ENCODE results near the gene GTPBP10.

- TF ChIP-seq ZNF644 (tag; IDR thresholded peaks at IDR 0.05; ENCODE audit: low read depth) (no peak), MYC (IDR thresholded peaks at IDR 0.05; ENCODE audit: low read depth, low read length) (no peak), MYC (CRISPR knock-in tag; IDR thresholded peaks at IDR 0.05; ENCODE audit: borderline replicate concordance, low read depth) (no peak), ZBTB7A (IDR thresholded peaks at IDR 0.05; ENCODE audit: borderline replicate concordance, control insufficient read depth, low read depth, low read length) (no peak), GATA2 (CRISPR knock-in tag; IDR thresholded peaks at IDR 0.05) (no peak), CTCF (IDR thresholded peaks at IDR 0.05 in 2 of 3, conservative IDR thresholded peaks at IDR 0.05 in 1 of 3; ENCODE audit: insufficient read depth in 2 of 3, low read depth in 1 of 3, low read length in 3 of 3) (no peak), BCLAF1 (IDR thresholded peaks at IDR 0.05; ENCODE audit: borderline replicate concordance in 1 of 2, control insufficient read depth in 1 of 2, low read depth in 2 of 2, low read length in 1 of 2) (no peak), PCBP2 (IDR thresholded peaks at IDR 0.05; ENCODE audit: low read depth, low read length, poor library complexity, severe bottlenecking) (no peak), ZNF561 (CRISPR knock-in tag; conservative IDR thresholded peaks at IDR 0.05) (no peak), ELK1 (CRISPR knock-in tag; IDR thresholded peaks at IDR 0.05) (no peak), SREBF1 (IDR thresholded peaks at IDR 0.05; ENCODE audit: borderline replicate concordance, low read depth, low read length) (no peak), TFAP4 (CRISPR knock-in tag; IDR thresholded peaks at IDR 0.05; ENCODE audit: borderline replicate concordance) (no peak), MYNN (IDR thresholded peaks at IDR 0.05) (no peak), MYNN (CRISPR knock-in tag; IDR thresholded peaks at IDR 0.05) (no peak), POLR2A (conservative IDR thresholded peaks at IDR 0.05) (no peak), ZSCAN32 (CRISPR knock-in tag; IDR thresholded peaks at IDR 0.05) (no peak)
Measured at GRCh38 chr7:90433221-90433620, 86.7 kb downstream of the GTPBP10 start.
